IPS DF 4.7 (cell line): ENCODE measurements around the gene SEMA3A.

Experiments
- DNase-seq: peaks from one replicate; pipeline ENCODE4 v3.0.0-alpha.2; 2013; ENCODE audit warnings: low spot score; ENCODE audit errors: extremely low read depth

The SEMA3A gene

DNA sequence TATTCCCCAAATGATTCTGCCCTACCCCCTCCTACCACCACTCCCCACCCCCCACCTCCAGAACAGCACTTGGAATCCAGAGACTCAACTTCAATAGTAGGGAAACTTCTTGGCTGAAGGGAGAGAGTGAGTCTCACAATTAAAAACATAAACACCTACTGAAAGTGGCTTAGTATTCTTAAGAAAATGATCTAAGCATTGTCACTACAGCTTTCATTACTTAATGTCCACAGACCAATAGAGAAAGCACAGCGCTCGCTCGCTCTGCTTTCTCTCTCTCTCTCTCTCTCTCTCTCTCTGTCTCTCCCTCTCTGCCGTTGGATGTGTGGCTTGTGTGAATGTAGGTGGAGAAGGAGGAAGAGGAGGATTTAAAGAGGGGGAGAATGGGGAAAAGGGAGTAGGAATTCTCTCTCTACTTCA, 1.5 kb upstream of the SEMA3A start:
- DNase-seq, result no peak

DNA sequence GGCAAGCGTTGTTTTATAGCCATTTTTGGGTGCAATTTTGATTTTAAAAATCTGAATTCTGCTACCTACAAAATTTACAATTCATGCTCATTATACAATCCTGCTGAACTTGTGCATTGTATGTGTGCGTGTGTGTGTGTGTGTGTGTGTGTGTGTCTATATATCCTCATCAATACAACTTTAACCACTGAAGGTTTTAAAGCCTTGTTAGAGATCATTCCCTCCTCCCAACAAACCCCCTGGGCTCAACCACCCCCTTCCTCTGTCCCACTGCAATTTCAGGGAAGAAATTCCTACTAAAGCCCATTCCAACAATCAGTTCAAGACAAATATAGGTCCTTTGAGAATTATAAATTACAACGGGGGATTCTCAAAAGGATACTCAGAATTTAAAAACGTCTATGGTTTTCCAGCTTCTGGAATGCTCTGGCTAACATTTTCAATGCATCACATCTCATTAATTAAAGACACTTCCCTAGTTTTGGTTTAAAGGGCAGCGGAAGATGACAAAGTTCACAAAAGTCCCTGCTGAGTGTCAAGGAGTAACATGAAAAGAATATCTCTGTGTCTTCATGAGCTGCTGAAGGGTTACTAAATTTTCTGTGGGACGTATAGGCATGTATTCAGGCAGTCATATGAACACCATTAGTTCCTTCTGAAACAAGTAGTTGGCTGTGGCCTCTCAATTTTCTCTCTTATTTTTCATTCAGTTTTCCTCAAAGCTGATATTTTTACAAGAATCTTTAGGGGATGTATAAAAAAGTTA, 889 bp upstream of the SEMA3A start:
- DNase-seq, result no peak

DNA sequence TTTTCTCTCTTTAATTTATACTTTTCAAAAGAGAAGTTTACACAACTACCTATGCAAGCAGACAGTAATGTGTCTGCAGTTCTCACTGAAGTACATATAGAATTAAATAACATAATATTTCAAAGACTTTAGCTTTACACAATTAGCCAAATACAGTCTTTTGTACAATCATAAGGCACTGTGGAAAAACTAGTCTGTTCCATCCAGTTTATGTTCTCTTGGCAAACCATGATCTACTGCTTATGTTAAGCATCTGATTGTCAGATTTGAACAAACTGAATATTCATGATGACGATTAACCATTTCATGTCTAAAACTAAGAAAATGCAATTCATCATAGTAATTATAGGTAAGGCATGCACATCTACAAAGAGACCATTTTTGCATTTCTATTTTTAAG, 842 bp downstream of the SEMA3A start:
- DNase-seq, result no peak

DNA sequence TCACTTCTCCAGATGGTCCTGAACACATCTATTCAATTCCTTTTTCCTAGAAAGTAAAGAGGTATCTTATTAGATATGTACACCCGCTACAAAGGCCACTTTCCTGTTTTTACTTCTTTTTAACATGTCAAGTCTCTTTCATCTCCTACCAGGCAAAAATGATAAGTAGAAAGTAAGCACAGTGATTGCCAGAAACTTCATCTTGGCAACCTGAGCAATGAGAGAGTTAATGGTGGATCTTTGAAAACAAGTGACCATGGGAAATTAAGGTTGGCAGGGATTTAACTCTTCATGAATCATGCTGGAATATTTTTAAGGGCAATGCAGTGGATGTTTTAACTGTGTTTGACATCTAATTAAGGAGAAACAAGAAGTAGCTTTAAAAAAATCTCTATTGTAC, 2.7 kb downstream of the SEMA3A start:
- DNase-seq, result no peak

DNA sequence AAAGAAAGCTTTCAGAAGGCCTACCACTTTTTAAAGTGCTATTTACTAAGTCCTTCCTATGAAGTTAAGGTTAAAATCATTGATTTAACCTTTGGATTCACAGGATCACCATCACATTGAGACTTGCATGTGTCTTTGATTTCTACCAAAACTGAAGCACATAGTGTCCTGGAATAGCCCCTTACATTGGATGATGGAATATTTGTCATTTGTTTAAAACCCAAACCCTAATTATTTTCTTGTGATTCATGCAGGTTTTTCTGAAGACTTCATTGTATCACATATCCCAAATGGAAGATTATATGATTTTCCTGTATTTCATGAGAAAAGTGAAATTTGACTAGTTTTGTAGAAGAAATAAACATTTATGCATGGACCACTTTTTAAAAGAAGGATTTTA, 3.3 kb downstream of the SEMA3A start:
- DNase-seq, result no peak

DNA sequence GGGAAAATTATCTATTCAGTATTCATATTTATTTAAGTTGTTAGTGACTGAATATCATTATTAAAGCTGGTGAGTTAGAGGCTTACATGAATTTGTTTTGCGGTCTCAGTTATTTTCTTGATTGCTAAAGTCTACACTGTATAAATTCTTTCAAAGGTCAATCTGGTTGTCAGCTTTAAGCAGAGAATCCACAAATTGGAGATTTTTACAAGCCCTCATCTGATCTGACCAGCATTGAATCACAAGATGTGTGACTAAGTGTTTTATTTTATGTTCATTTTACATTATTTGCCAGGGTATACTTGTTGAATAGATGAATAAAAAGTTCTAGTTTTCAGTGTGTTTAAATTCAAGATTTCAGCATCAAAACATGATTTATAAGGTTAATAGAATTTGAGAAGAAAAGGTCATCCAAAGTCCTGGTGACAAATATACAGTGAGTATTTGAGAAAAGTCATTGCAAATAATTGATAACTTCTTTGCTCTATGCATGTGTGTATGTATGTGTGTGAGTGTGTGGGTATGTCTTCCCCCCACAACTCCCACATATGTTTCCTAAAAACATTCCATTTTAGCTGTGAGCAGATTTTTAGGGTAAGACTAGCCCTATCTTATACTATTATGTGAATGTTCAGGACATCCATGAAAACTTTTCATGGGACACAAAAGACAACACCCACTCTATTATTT, 4.4 kb downstream of the SEMA3A start:
- no peak for DNase-seq

DNA sequence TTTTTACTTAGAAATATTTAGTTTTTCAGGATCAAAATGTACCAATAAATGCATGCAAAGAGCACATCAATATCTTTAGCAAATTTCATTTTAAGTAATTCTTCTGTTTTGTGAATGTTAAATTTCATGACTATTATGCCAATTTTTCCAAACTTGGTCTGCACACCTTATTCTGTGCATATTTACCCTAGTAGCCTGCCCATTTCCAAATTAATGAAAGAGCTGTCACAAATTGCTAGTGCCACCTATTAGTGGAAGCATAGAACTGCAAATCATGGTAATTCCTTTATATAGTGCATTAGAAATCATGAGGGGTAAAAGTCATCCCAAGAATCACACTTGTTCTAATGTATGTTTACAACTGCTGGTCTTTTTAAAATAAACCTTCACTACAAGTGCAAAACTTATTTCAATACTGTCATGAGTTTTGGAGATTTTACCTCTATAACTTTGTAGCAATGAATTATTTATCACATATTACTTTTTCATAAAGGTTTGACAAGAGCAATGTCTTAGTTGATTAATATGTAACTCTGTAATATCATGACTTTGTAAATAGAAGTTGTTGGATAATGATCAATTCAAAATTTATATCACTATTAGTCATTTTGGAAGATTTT, 5.7 kb downstream of the SEMA3A start:
- DNase-seq, result no peak

- DNase-seq, result no peak
Measured at GRCh38 chr7:84187813-84188510, 6.6 kb downstream of the SEMA3A start.

GRCh38 chr7:84187087-84187805, 7.3 kb downstream of the SEMA3A start:
- no peak for DNase-seq

- no peak for DNase-seq
Measured at GRCh38 chr7:84183741-84184140, 10.8 kb downstream of the SEMA3A start.

- no peak for DNase-seq
Measured at GRCh38 chr7:84182301-84182700, 12.3 kb downstream of the SEMA3A start.

DNA sequence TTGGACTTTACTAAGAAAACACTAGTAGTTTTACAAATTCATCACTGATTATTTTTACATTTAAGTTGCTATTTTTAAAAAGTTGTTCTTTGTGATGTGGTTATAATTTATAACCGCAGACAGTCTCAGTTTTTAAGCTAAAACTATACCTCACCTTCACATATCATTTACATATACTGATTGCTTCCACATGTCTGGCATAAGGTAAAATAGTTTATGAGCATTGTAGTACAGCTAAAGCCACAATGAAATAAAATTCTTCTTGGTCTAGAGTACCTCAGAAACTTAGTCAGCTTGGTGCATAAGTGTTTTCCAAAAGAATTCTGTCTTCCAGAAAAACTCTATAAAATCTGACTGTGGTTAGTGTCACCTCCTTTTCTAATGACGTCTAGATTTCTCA, 13.0 kb downstream of the SEMA3A start:
- DNase-seq, result no peak

DNA sequence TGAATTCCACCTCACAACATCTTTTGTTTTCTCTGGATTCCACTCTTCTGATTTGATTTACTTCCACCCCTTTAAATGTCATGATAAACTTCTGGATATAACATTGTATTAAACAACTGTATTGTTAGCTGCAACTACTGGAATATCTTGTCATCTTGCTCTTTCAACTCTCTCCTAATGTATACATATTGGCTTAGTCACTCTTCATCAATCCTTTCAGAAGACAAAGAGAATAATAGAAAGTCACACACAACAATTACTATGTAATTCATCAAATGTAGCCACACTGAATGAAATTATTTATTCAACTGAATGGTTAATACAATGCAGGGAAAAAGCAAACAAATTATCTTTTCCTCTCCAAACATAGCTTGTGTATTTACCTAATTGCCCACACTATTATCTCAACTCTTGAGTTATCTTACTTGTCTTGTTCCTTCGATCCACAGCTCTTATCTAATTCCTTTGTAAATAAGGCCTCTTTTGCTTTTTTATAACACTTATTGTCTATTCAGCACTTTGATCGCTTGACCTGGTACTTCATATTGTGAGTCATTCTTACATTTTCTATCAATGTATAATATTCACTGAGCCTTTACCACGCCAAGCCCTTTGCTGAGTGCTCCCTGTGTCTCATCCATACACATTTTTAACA, 16.7 kb downstream of the SEMA3A start:
- no peak for DNase-seq

DNA sequence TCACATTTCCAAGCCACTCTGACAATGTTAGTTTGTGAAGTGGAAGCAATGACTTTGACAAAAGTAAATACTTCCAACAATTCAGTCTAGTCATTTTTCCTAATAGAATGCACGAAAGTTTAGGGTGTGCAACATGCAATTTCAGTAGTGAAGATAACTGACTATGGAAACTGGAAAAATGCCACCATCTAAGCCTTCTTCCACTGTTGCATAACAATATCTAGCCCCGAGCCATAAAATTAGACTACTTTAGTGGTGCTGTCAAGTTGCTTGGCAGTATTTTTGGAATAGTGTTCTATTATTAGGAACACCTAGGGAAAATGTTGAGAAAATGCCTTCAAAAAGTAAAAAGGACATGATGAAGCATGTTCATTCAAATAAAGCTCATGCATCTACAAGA, 17.9 kb downstream of the SEMA3A start:
- no peak for DNase-seq

- DNase-seq, result no peak
Measured at GRCh38 chr7:84175461-84175860, 19.1 kb downstream of the SEMA3A start.

DNA sequence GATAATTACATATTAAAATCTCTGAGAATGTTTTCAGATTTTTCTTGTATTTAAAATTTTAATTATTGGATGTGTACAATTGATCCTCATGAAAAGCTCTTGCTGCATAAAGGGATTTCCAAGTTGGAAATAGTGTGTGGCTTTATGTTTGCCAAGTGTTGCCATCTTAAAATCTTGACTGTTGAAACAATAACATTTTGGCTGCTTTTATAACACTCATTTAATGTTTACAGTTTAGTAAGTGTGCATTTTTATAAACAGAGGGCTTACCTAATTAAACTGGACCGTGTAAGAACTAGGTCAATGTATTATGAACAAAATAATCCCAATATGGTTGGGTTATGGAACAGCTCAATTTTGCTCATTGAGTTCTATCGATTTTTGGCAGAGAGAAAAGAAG, 23.9 kb downstream of the SEMA3A start:
- DNase-seq, result no peak

DNA sequence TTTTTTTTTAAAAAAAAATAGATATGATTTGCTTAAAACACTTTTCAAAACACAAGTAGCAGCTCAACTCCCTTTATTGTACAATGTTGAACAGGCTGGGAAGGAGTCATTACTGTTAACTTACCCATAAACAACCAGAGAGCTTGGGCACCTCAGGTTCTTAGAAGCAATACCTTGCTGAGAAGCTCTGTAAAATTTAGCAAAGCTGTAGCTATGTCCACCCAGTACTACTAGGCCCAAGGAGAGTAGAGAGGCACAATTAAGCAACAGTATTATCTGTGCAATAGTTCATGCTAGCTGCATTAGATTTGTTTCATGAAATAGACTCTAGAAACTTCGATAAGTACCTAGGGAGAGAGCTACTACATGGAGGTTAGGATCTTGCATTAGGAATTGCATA, 32.0 kb downstream of the SEMA3A start:
- DNase-seq, result no peak

DNA sequence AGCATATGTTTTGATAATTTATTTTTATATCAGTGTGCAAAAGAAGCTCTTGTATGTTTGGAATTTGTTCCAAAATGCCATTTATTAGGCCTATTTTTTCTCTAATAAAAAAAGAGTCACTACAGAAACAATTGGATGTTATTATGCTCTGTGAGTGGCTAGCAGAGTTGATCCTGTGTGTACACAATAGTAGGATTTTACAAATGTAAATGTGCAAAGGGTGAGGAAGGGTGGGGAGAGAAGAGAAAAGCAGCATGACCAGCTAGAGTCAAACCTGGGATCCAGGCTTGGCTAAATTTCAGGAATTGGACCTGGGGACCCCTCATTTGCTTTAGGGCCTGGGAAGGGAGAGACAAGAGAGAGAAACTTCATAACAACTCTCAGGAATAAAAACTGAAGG, 32.5 kb downstream of the SEMA3A start:
- DNase-seq, result no peak

DNA sequence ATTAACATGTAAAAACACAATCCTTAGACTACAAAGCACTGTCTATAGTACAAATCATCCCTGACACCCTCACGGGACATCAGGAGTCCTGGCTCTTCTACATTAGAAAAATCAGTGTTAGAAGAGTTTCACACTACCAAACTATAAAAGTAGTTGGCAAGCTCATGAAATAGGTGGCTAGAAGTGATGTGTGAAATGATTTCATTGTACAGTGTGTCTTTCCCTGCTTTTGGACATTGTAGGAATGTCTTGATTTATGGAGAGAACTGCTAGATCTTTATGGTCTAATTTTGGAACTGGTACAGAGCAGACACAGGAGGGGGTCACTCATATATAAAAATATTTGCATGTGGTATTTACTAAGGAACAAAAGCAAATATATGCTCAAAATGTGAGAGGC, 33.2 kb downstream of the SEMA3A start:
- no peak for DNase-seq

GRCh38 chr7:84159435-84159834, 35.2 kb downstream of the SEMA3A start:
- DNase-seq, result no peak

- DNase-seq, result no peak
Measured at GRCh38 chr7:84157171-84157570, 37.4 kb downstream of the SEMA3A start.
